HFFc6 (cell line): ENCODE results near the gene EFCAB6. TPM values are rescaled to one million over a fixed set of nuclear protein-coding genes. Genes with fewer than 3 reads are reported as not detected.

ENCODE experiments used
- DNase-seq: peaks from one replicate; pipeline ENCODE4 v3.0.0-alpha.2; 2018
- H3K27ac Mint-ChIP-seq: 2 replicates; pipeline ENCODE4 v1.8.0; 2020; ENCODE audit warnings: mild to moderate bottlenecking, mixed read lengths
- H3K27me3 Mint-ChIP-seq: 2 replicates; pipeline ENCODE4 v1.8.0; 2021; ENCODE audit warnings: mild to moderate bottlenecking, moderate library complexity, mixed read lengths; ENCODE audit not compliant: insufficient read depth
- H3K36me3 Mint-ChIP-seq: 2 replicates; pipeline ENCODE4 v1.8.0; 2021; ENCODE audit warnings: low read depth, mixed read lengths
- H3K4me1 Mint-ChIP-seq: 2 replicates; pipeline ENCODE4 v1.8.0; 2020; ENCODE audit warnings: low read depth, mixed read lengths
- H3K4me3 Mint-ChIP-seq: 2 replicates; pipeline ENCODE4 v1.8.0; 2020; ENCODE audit warnings: mild to moderate bottlenecking, moderate library complexity, mixed read lengths
- H3K9me3 Mint-ChIP-seq: 2 replicates; pipeline ENCODE4 v1.8.0; 2020; ENCODE audit warnings: mild to moderate bottlenecking, mixed read lengths
- CTCF ChIP-seq: fragments of 200-600 bp; sonication (generic); IDR thresholded peaks from 2 replicates; pipeline ENCODE4 v1.5.0; 2021; ENCODE audit warnings: antibody characterized with exemption, mild to moderate bottlenecking
- total RNA-seq, 6 experiments: library from RNA; stranded (reverse); fragmentation: NEBNext Ultra II Directional; extraction: Animal tissue kit (Norgen Biotek cat#: 25700); gene quantifications; 2 replicates in 1 of 6; 3 replicates in 5 of 6; pipeline ENCODE4 v1.2.3, GENCODE V29; 2021

The EFCAB6 gene
- total RNA-seq, 6 experiments from 2014 or later, result 0.33 to 0.95 (median 0.64) TPM

GRCh38 chr22:43739851-43740379 is 72.2 kb downstream of the EFCAB6 start:
- Mint-ChIP-seq H3K4me1 (no peaks in the 10 kb centered on the region), H3K27me3 (peaks cover 9% of the 10 kb centered on the region; the same call in 1 of the 2 replicates), H3K27ac (no peak overlapping the region), H3K4me3 (no peak overlapping the region), H3K9me3 (peaks cover 5% of the 10 kb centered on the region; the same call in 1 of the 2 replicates), H3K36me3 (no peaks in the 10 kb centered on the region)
- DNase-seq, result no peak
- no peak for TF ChIP-seq CTCF

DNA sequence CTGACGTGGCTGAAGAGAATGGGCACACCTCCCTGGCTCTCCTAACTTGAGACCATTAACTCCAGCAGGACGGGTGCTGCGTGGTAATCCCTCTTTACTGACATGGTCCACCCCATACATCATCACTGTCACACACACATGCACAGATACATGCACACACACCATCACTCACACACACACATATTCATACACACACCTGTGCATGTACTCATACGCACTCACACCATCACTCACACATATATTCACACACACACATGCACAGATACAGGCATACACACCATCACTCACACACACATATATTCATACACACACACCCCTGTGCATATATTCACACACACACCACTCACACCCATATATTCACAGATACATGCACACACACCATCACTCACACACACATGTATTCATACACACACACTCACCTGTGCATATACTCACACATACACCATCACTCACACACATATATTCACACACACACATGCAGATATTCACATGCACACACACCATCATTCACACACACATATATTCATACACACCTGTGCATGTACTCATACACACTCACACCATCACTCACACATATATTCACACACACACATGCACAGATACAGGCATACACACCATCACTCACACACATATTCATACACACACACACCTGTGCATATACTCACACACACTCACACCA is 74.8 kb downstream of the EFCAB6 start:
- no peak overlapping the region for H3K4me3 Mint-ChIP-seq
- no peaks in the 10 kb centered on the region for H3K36me3 Mint-ChIP-seq
- no peak for DNase-seq
- no peak overlapping the region for H3K27ac Mint-ChIP-seq
- no peak for TF ChIP-seq CTCF
- H3K9me3 Mint-ChIP-seq, result no peaks in the 10 kb centered on the region
- H3K4me1 Mint-ChIP-seq, result no peaks in the 10 kb centered on the region
- H3K27me3 Mint-ChIP-seq, result 0 out of 2 replicates have a peak, but pooled peaks cover 2% of the 10 kb centered on the region

DNA sequence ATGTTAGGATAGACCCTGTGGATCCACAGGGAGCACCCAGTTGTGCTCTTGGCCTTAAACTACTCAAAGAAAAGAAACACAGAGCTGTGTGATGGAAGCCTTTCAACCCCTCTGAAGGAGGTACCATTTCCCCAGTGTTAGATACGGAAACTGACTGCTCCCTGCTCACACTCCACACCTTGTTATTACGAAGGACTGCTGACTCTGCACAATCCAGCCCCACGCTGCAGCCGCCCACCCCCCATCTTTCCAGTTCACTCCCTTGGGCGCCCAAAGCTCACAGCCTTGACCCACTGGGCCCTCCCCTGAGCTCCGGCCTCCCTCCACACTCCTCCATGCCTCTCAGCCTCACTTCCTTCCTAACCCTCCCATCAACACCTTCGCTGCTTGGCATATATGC is 75.5 kb downstream of the EFCAB6 start:
- H3K27ac Mint-ChIP-seq, result no peak overlapping the region
- H3K4me3 Mint-ChIP-seq, result no peak overlapping the region
- H3K9me3 Mint-ChIP-seq, result no peaks in the 10 kb centered on the region
- no peaks in the 10 kb centered on the region; the same call in 1 of the 2 replicates for H3K4me1 Mint-ChIP-seq
- DNase-seq, result no peak
- no peaks in the 10 kb centered on the region for H3K27me3 Mint-ChIP-seq
- TF ChIP-seq CTCF, result no peak
- H3K36me3 Mint-ChIP-seq, result no peaks in the 10 kb centered on the region

- H3K9me3 Mint-ChIP-seq, result peaks cover 5% of the 10 kb centered on the region
- no peaks in the 10 kb centered on the region for H3K36me3 Mint-ChIP-seq
- H3K4me3 Mint-ChIP-seq, result no peak overlapping the region
- H3K4me1 Mint-ChIP-seq, result no peaks in the 10 kb centered on the region; the same call in 1 of the 2 replicates
- peaks cover 1% of the 10 kb centered on the region; the same call in 1 of the 2 replicates for H3K27me3 Mint-ChIP-seq
- no peak for DNase-seq
- H3K27ac Mint-ChIP-seq, result no peak overlapping the region
- TF ChIP-seq CTCF, result no peak
Observed at GRCh38 chr22:43734370-43735150, 77.5 kb downstream of the EFCAB6 start.

GRCh38 chr22:43733138-43733537 is 79.0 kb downstream of the EFCAB6 start:
- Mint-ChIP-seq H3K4me3 (no peak overlapping the region), H3K27me3 (peaks cover 1% of the 10 kb centered on the region; the same call in 1 of the 2 replicates), H3K4me1 (no peaks in the 10 kb centered on the region; the same call in 1 of the 2 replicates), H3K36me3 (no peaks in the 10 kb centered on the region), H3K27ac (no peak overlapping the region), H3K9me3 (peaks cover 16% of the 10 kb centered on the region)
- TF ChIP-seq CTCF, result no peak
- DNase-seq, result no peak
